Gastroesophageal sphincter (tissue), 4 donors: ENCODE measurements around the gene DDIT3. TPM values are rescaled to one million over a fixed set of nuclear protein-coding genes. Genes with fewer than 3 reads are reported as not detected.
"Not testable (repeated sequence)": the region's sequence is repeated elsewhere in the genome, so short reads cannot be mapped to it uniquely, and the experiment has no call there.

ENCODE experiments used
- ATAC-seq: fragments of 150-250 bp; one replicate; pipeline ENCODE4 v1.9.1; 2016; ENCODE audit warnings: mild to moderate bottlenecking, moderate library complexity
- H3K27ac ChIP-seq, 4 donors: fragments of 200-600 bp; sonication (generic) in 3 of 4; 1 replicate in 3 of 4; 2 replicates in 1 of 4; pipeline ENCODE4 v1.5.1; 2016 to 2019
- H3K27me3 ChIP-seq: fragments of 200-600 bp; sonication (generic); one replicate; pipeline ENCODE4 v1.5.1; 2019
- H3K36me3 ChIP-seq, 2 donors: fragments of 200-600 bp; sonication (generic); one replicate each; pipeline ENCODE4 v1.5.1; 2019; ENCODE audit warnings: control low read depth in 1 of 2
- H3K4me1 ChIP-seq, 3 donors: fragments of 200-600 bp; sonication (generic); 1 replicate in 2 of 3; 2 replicates in 1 of 3; pipeline ENCODE4 v1.5.1; 2016 to 2019; ENCODE audit warnings: control low read depth in 2 of 3
- H3K4me3 ChIP-seq, 2 donors: fragments of 200-600 bp; sonication (generic); one replicate each; pipeline ENCODE4 v1.5.1; 2019; ENCODE audit warnings: mild to moderate bottlenecking in 1 of 2, moderate library complexity in 1 of 2
- H3K9me3 ChIP-seq, 3 donors: fragments of 200-600 bp; sonication (generic); one replicate each; pipeline ENCODE4 v1.5.1; 2017 to 2019; ENCODE audit warnings: control low read depth in 2 of 3
- CTCF ChIP-seq, 4 experiments: fragments of 200-600 bp in 2 of 4; fragments of 450-650 bp in 2 of 4; sonication (generic) in 1 of 4; IDR thresholded peaks; one replicate each; pipeline ENCODE4 v1.5.1; 2017 to 2019; ENCODE audit warnings: antibody characterized with exemption in 4 of 4, mild to moderate bottlenecking in 2 of 4, moderate library complexity in 2 of 4
- EP300 ChIP-seq: sonication (generic); formaldehyde crosslinking; IDR thresholded peaks from one replicate; pipeline ENCODE4 v1.6.1; 2017; ENCODE audit warnings: antibody characterized with exemption, mild to moderate bottlenecking
- POLR2A ChIP-seq, 2 donors: fragments of 450-650 bp; IDR thresholded peaks; one replicate each; pipeline ENCODE4 v1.6.1; 2017; ENCODE audit warnings: antibody characterized with exemption in 2 of 2, mild to moderate bottlenecking in 2 of 2, moderate library complexity in 1 of 2
- POLR2AphosphoS5 ChIP-seq: sonication (generic); formaldehyde crosslinking; IDR thresholded peaks from one replicate; pipeline ENCODE4 v1.6.1; 2017; ENCODE audit warnings: antibody characterized with exemption
- WGBS, 2 donors: methylation state at CpG; one replicate each; pipeline ENCODE4 v1.1.5; 2018; ENCODE audit warnings: low coverage in 1 of 2; 5-methylcytosine and 5-hydroxymethylcytosine counted together
- total RNA-seq, 4 donors: library from RNA; depleted of rRNA; stranded (reverse); fragments of >200 nt; gene quantifications; one replicate each; pipeline ENCODE4 v1.1.0, GENCODE V29; 2016

The DDIT3 gene
- total RNA-seq, 4 donors from 2014 or later, result 17.7 to 41.2 (median 36.5) TPM

GRCh38 chr12:57518176-57518919 lies 2.0 kb downstream of the DDIT3 start:
- no peak for ATAC-seq
- WGBS, 2 donors, result 46 to 65% methylated on average over 6 to 7 of the region's 8 CpGs
- H3K27me3 ChIP-seq, result no peaks in the 10 kb centered on the region
- no peak for TF ChIP-seq EP300
- TF ChIP-seq POLR2AphosphoS5, result peak; percentile 47
- no peak for TF ChIP-seq POLR2A (IDR thresholded peaks at IDR 0.05)
- H3K4me3 ChIP-seq, result peak overlapping the region; percentile 74 to 79
- H3K4me1 ChIP-seq, result peaks cover 5 to 59% (median 36%) of the 10 kb centered on the region in 3 donors
- peaks cover 7 to 41% of the 10 kb centered on the region in 2 donors for H3K36me3 ChIP-seq
- H3K9me3 ChIP-seq, result no peaks in the 10 kb centered on the region
- H3K27ac ChIP-seq, result peak overlapping the region; percentile 93 to 99 (median 98)

GRCh38 chr12:57517718-57518117 lies 2.6 kb downstream of the DDIT3 start:
- Histone ChIP-seq H3K4me3 (peak overlapping the region in 1 of 2 donors; percentile 79), H3K27ac (peak overlapping the region; percentile 93 to 99 (median 98)), H3K36me3 (peaks cover 7 to 47% of the 10 kb centered on the region in 2 donors), H3K4me1 (peaks cover 5 to 56% (median 36%) of the 10 kb centered on the region in 3 donors)
- ATAC-seq, H3K27me3 ChIP-seq, H3K9me3 ChIP-seq: not testable (repeated sequence)
- WGBS, 2 donors, result 60 to 82% methylated on average over 8 to 9 of the region's 10 CpGs

- no peaks in the 10 kb centered on the region for H3K9me3 ChIP-seq
- WGBS, 2 donors, result 17% methylated on average over 1 of the region's 1 CpG; no CpG with 5 or more reads in 1 of the 2 donors
- peaks cover 7 to 52% of the 10 kb centered on the region in 2 donors for H3K36me3 ChIP-seq
- H3K27ac ChIP-seq, result peak overlapping the region in 3 of 4 donors; percentile 97 to 99 (median 98)
- ATAC-seq, result no peak
- TF ChIP-seq EP300 (no peak), POLR2AphosphoS5 (no peak), CTCF (IDR thresholded peaks at IDR 0.05) (no peak)
- H3K4me1 ChIP-seq, result peaks cover 5 to 54% (median 36%) of the 10 kb centered on the region in 3 donors
- no peaks in the 10 kb centered on the region for H3K27me3 ChIP-seq
- no peak overlapping the region for H3K4me3 ChIP-seq
Observed at GRCh38 chr12:57517187-57517586, 3.1 kb downstream of the DDIT3 start.

- H3K9me3 ChIP-seq, result no peaks in the 10 kb centered on the region
- H3K36me3 ChIP-seq, result peaks cover 7 to 57% of the 10 kb centered on the region in 2 donors
- TF ChIP-seq CTCF (IDR thresholded peaks at IDR 0.05), result no peak
- no peak for TF ChIP-seq EP300
- TF ChIP-seq POLR2A (IDR thresholded peaks at IDR 0.05), result no peak
- TF ChIP-seq POLR2AphosphoS5, result no peak
- peaks cover 5 to 49% (median 32%) of the 10 kb centered on the region in 3 donors for H3K4me1 ChIP-seq
- ATAC-seq, result no peak
- 50 to 84% methylated on average over 1 to 11 of the region's 11 CpGs for WGBS, 2 donors
- H3K4me3 ChIP-seq, result no peak overlapping the region
- H3K27ac ChIP-seq, result peak overlapping the region in 3 of 4 donors; percentile 97 to 99 (median 98)
- H3K27me3 ChIP-seq, result no peaks in the 10 kb centered on the region
Observed at GRCh38 chr12:57516617-57517153, 3.6 kb downstream of the DDIT3 start.

GRCh38 chr12:57515934-57516541 lies 4.3 kb downstream of the DDIT3 start:
- peaks cover 7 to 64% of the 10 kb centered on the region in 2 donors for H3K36me3 ChIP-seq
- 63 to 71% methylated on average over 5 to 10 of the region's 11 CpGs for WGBS, 2 donors

More at GRCh38 chr12:57515934-57516541, 4.3 kb downstream of the DDIT3 start:
- no peaks in the 10 kb centered on the region for H3K9me3 ChIP-seq
- no peak for ATAC-seq
- no peaks in the 10 kb centered on the region for H3K27me3 ChIP-seq
- no peak overlapping the region for H3K4me3 ChIP-seq
- TF ChIP-seq POLR2A (IDR thresholded peaks at IDR 0.05) (no peak), EP300 (no peak), CTCF (IDR thresholded peaks at IDR 0.05) (no peak), POLR2AphosphoS5 (no peak)
- peak overlapping the region in 1 of 4 donors; percentile 97 for H3K27ac ChIP-seq
- peaks cover 5 to 43% (median 25%) of the 10 kb centered on the region in 3 donors for H3K4me1 ChIP-seq
